ENCODE results near the gene CSMD2. TPM values are rescaled to one million over a fixed set of nuclear protein-coding genes. Genes with fewer than 3 reads are reported as not detected.

Gene CSMD2
- total RNA-seq, 2 experiments from 2014 or later = not detected

DNA sequence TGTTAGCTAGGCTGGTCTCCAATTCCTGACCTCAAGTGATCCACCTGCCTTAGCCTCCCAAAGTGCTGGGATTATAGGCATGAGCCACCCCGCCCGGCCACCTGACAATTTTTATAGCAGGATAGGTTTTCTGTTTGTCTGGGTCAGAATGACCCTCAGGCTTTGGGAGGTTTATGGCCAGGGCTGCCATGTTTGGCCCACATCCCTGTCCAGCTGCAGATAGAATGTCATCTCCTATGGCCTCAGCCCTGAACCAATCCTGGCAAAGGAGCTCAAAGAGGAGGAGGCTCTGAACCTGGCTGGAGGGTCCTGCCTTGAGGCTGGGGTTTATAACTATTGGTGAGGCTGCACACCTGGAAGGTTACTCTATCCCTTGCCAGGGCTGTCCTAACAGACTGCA lies 218.2 kb downstream of the CSMD2 start:
- CTCF ChIA-PET = no interaction called here

DNA sequence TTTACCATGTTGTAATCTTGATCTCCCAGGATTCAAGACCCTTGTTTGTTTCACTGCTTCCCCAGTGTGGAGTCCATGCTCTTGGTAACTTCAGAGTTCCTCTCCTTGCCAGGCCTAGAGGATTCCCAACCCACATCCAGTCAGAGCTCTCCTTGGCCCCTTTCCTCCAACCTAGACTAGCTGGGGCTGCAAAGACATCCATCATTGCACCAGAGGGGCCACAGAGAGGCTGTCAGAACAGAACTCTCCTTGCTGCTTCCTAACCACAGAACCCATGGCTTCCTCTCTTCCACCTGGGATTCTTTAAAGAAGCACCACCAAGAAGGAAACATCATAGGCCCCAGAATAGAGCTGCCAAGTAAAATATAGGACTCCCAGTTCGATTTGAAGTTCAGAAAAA lies 220.2 kb downstream of the CSMD2 start:
- ATAC-seq = no peak
- H3K4me3 Mint-ChIP-seq = no peak overlapping the region
- H3K27ac Mint-ChIP-seq = no peak overlapping the region
- CTCF ChIA-PET = no interaction called here
- H3K36me3 Mint-ChIP-seq (ENCODE audit: low read depth) = no peaks in the 10 kb centered on the region
- TF ChIP-seq, protein P1, sequence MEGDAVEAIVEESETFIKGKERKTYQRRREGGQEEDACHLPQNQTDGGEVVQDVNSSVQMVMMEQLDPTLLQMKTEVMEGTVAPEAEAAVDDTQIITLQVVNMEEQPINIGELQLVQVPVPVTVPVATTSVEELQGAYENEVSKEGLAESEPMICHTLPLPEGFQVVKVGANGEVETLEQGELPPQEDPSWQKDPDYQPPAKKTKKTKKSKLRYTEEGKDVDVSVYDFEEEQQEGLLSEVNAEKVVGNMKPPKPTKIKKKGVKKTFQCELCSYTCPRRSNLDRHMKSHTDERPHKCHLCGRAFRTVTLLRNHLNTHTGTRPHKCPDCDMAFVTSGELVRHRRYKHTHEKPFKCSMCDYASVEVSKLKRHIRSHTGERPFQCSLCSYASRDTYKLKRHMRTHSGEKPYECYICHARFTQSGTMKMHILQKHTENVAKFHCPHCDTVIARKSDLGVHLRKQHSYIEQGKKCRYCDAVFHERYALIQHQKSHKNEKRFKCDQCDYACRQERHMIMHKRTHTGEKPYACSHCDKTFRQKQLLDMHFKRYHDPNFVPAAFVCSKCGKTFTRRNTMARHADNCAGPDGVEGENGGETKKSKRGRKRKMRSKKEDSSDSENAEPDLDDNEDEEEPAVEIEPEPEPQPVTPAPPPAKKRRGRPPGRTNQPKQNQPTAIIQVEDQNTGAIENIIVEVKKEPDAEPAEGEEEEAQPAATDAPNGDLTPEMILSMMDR (IDR thresholded peaks at IDR 0.05) = no peak
- no peaks in the 10 kb centered on the region for H3K4me1 Mint-ChIP-seq (ENCODE audit: low read depth)
- intact Hi-C loops (cut with micrococcal nuclease) = no loop called here
- POLR2A ChIA-PET = no interaction called here
- H3K27me3 Mint-ChIP-seq = peaks cover 5% of the 10 kb centered on the region
- DNase-seq = no peak
- no peaks in the 10 kb centered on the region for H3K9me3 Mint-ChIP-seq

More for the DNA sequence above, 218.2 kb downstream of the CSMD2 start:
- TF ChIP-seq, protein P1 (IDR thresholded peaks at IDR 0.05) = no peak
- DNase-seq = no peak
- no peak for ATAC-seq
- intact Hi-C loops (cut with micrococcal nuclease) = no loop called here
- H3K9me3 Mint-ChIP-seq = no peaks in the 10 kb centered on the region
- peaks cover 5% of the 10 kb centered on the region for H3K27me3 Mint-ChIP-seq
- no peaks in the 10 kb centered on the region for H3K4me1 Mint-ChIP-seq (ENCODE audit: low read depth)
- no peak overlapping the region for H3K27ac Mint-ChIP-seq
- H3K36me3 Mint-ChIP-seq (ENCODE audit: low read depth) = no peaks in the 10 kb centered on the region
- no peak overlapping the region for H3K4me3 Mint-ChIP-seq
- POLR2A ChIA-PET = no interaction called here

DNA sequence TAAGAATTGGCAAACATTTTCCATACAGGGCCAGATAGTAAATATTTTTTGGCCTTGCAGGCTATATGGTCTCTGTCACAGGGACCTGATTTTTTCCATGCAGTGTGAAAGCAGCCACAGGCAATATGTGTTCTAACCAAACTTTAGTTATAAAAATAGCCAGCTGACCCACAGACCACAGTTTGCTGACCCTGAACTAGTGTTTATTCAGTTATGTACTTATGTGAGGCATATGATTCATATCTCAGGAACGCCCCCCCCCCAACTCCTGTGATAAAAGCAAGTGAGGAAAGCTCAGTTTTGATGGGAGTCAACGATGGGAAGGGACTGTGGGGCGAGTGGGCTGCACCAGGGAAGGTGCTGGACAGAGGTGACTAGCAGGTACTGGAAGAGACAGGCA lies 221.1 kb downstream of the CSMD2 start:
- Mint-ChIP-seq H3K4me3 (no peak overlapping the region), H3K27ac (no peak overlapping the region), H3K4me1 (ENCODE audit: low read depth) (no peaks in the 10 kb centered on the region), H3K27me3 (peaks cover 5% of the 10 kb centered on the region), H3K9me3 (peaks cover 3% of the 10 kb centered on the region), H3K36me3 (ENCODE audit: low read depth) (no peaks in the 10 kb centered on the region)
- intact Hi-C loops (cut with micrococcal nuclease) = no loop called here
- CTCF ChIA-PET = no interaction called here
- TF ChIP-seq, protein P1 (IDR thresholded peaks at IDR 0.05) = no peak
- POLR2A ChIA-PET = no interaction called here
- ATAC-seq (no peak), DNase-seq (no peak)

- DNase-seq = no peak
- TF ChIP-seq, protein P1 (IDR thresholded peaks at IDR 0.05) = no peak
- no peaks in the 10 kb centered on the region for H3K9me3 Mint-ChIP-seq
- H3K27ac Mint-ChIP-seq = no peak overlapping the region
- H3K4me1 Mint-ChIP-seq (ENCODE audit: low read depth) = no peaks in the 10 kb centered on the region
- ATAC-seq = no peak
- CTCF ChIA-PET = no interaction called here
- peaks cover 7% of the 10 kb centered on the region for H3K27me3 Mint-ChIP-seq
- no peaks in the 10 kb centered on the region for H3K36me3 Mint-ChIP-seq (ENCODE audit: low read depth)
- POLR2A ChIA-PET = no interaction called here
- no peak overlapping the region for H3K4me3 Mint-ChIP-seq
- intact Hi-C loops (cut with micrococcal nuclease) = no loop called here
These were observed 232.2 kb downstream of the CSMD2 start for GRCh38 chr1:33932871-33933270.

- Mint-ChIP-seq H3K27me3 (peaks cover 7% of the 10 kb centered on the region), H3K9me3 (no peaks in the 10 kb centered on the region), H3K4me3 (no peak overlapping the region), H3K27ac (no peak overlapping the region), H3K4me1 (ENCODE audit: low read depth) (no peaks in the 10 kb centered on the region), H3K36me3 (ENCODE audit: low read depth) (no peaks in the 10 kb centered on the region)
- intact Hi-C loops (cut with micrococcal nuclease) = no loop called here
- CTCF ChIA-PET = no interaction called here
- POLR2A ChIA-PET = interaction anchor here (1.3 kb wide), 1 partner anchor 9 kb away, joined by 4 read pairs; no protein-coding TSS in a partner anchor
- ATAC-seq (no peak), DNase-seq (no peak)
- TF ChIP-seq, protein P1 (IDR thresholded peaks at IDR 0.05) = no peak
These were observed 233.9 kb downstream of the CSMD2 start for GRCh38 chr1:33931111-33931475.
